ENCODE results near the gene IDH2. TPM values are rescaled to one million over a fixed set of nuclear protein-coding genes. Genes with fewer than 3 reads are reported as not detected.
"Not testable (repeated sequence)": the region's sequence is repeated elsewhere in the genome, so short reads cannot be mapped to it uniquely, and the experiment has no call there.

IDH2 gene
- total RNA-seq, 1 experiment from 2014 or later: 53.3 TPM

- Mint-ChIP-seq H3K4me3 (no peak overlapping the region), H3K4me1 (peaks cover 42% of the 10 kb centered on the region), H3K9me3 (no peaks in the 10 kb centered on the region), H3K27me3 (ENCODE audit: low read depth) (peaks cover 13% of the 10 kb centered on the region), H3K36me3 (no peaks in the 10 kb centered on the region), H3K27ac (peak overlapping the region; percentile 22; the same call in 1 of the 2 replicates)
- TF ChIP-seq FOXP4 (CRISPR knock-in tag; IDR thresholded peaks at IDR 0.05) (no peak), OVOL2 (CRISPR knock-in tag; IDR thresholded peaks at IDR 0.05; ENCODE audit: borderline replicate concordance) (no peak), ZNF317 (CRISPR knock-in tag; IDR thresholded peaks at IDR 0.05; ENCODE audit: borderline replicate concordance, low read depth) (no peak)
- TF ChIP-seq, protein P1, sequence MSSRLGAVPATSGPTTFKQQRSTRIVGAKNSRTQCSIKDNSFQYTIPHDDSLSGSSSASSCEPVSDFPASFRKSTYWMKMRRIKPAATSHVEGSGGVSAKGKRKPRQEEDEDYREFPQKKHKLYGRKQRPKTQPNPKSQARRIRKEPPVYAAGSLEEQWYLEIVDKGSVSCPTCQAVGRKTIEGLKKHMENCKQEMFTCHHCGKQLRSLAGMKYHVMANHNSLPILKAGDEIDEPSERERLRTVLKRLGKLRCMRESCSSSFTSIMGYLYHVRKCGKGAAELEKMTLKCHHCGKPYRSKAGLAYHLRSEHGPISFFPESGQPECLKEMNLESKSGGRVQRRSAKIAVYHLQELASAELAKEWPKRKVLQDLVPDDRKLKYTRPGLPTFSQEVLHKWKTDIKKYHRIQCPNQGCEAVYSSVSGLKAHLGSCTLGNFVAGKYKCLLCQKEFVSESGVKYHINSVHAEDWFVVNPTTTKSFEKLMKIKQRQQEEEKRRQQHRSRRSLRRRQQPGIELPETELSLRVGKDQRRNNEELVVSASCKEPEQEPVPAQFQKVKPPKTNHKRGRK (CRISPR knock-in tag; IDR thresholded peaks at IDR 0.05; ENCODE audit: borderline replicate concordance): no peak
- TF ChIP-seq, protein P2, sequence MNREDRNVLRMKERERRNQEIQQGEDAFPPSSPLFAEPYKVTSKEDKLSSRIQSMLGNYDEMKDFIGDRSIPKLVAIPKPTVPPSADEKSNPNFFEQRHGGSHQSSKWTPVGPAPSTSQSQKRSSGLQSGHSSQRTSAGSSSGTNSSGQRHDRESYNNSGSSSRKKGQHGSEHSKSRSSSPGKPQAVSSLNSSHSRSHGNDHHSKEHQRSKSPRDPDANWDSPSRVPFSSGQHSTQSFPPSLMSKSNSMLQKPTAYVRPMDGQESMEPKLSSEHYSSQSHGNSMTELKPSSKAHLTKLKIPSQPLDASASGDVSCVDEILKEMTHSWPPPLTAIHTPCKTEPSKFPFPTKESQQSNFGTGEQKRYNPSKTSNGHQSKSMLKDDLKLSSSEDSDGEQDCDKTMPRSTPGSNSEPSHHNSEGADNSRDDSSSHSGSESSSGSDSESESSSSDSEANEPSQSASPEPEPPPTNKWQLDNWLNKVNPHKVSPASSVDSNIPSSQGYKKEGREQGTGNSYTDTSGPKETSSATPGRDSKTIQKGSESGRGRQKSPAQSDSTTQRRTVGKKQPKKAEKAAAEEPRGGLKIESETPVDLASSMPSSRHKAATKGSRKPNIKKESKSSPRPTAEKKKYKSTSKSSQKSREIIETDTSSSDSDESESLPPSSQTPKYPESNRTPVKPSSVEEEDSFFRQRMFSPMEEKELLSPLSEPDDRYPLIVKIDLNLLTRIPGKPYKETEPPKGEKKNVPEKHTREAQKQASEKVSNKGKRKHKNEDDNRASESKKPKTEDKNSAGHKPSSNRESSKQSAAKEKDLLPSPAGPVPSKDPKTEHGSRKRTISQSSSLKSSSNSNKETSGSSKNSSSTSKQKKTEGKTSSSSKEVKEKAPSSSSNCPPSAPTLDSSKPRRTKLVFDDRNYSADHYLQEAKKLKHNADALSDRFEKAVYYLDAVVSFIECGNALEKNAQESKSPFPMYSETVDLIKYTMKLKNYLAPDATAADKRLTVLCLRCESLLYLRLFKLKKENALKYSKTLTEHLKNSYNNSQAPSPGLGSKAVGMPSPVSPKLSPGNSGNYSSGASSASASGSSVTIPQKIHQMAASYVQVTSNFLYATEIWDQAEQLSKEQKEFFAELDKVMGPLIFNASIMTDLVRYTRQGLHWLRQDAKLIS (CRISPR knock-in tag; IDR thresholded peaks at IDR 0.05; ENCODE audit: borderline replicate concordance): no peak
- no peak for DNase-seq (ENCODE audit: low spot score)
- CTCF ChIA-PET: interaction anchor here (0.8 to 5.1 kb wide), 2 partner anchors 65 to 72 kb away, joined by 3 to 46 read pairs; no protein-coding TSS in a partner anchor
- POLR2A ChIA-PET: no interaction called here
- ATAC-seq: no peak
Measured at GRCh38 chr15:90149609-90150340, 47.5 kb upstream of the IDH2 start.

GRCh38 chr15:90146198-90146761 lies 44.0 kb upstream of the IDH2 start:
- H3K36me3 Mint-ChIP-seq; POLR2A ChIA-PET; ATAC-seq; H3K9me3 Mint-ChIP-seq; H3K4me3 Mint-ChIP-seq; DNase-seq (ENCODE audit: low spot score): not testable (repeated sequence)
- Mint-ChIP-seq H3K27me3 (ENCODE audit: low read depth) (peaks cover 13% of the 10 kb centered on the region), H3K4me1 (peaks cover 26% of the 10 kb centered on the region), H3K27ac (peak overlapping the region; percentile 23; the same call in 1 of the 2 replicates)
- CTCF ChIA-PET: interaction anchor here (0.6 to 7.6 kb wide), 3 partner anchors 68 to 167 kb away, joined by 3 to 110 read pairs (median 6); no protein-coding TSS in a partner anchor

- H3K4me3 Mint-ChIP-seq: no peak overlapping the region
- ATAC-seq (no peak), DNase-seq (ENCODE audit: low spot score) (no peak)
- ChIA-PET CTCF (interaction anchor here (0.8 to 7.6 kb wide), 2 partner anchors 69 to 76 kb away, joined by 3 to 110 read pairs; no protein-coding TSS in a partner anchor), POLR2A (no interaction called here)
- TF ChIP-seq ZNF396 (CRISPR knock-in tag; IDR thresholded peaks at IDR 0.05; ENCODE audit: borderline replicate concordance) (no peak), ZNF121 (CRISPR knock-in tag; IDR thresholded peaks at IDR 0.05) (peak; percentile 88; the same call in 1 of the 2 replicates), JUN (CRISPR knock-in tag; IDR thresholded peaks at IDR 0.05) (no peak), SMAD3 (CRISPR knock-in tag; IDR thresholded peaks at IDR 0.05; ENCODE audit: borderline replicate concordance) (no peak)
- peaks cover 24% of the 10 kb centered on the region for H3K4me1 Mint-ChIP-seq
- H3K9me3 Mint-ChIP-seq: no peaks in the 10 kb centered on the region
- no peak overlapping the region for H3K27ac Mint-ChIP-seq
- no peaks in the 10 kb centered on the region for H3K36me3 Mint-ChIP-seq
- H3K27me3 Mint-ChIP-seq (ENCODE audit: low read depth): peaks cover 12% of the 10 kb centered on the region
Measured at GRCh38 chr15:90145761-90146160, 43.5 kb upstream of the IDH2 start.
